Measurements from ENCODE around the gene PRSS37. TPM values are rescaled to one million over a fixed set of nuclear protein-coding genes. Genes with fewer than 3 reads are reported as not detected.

The PRSS37 gene
- total RNA-seq, 1 donor from 2014 or later, result not detected

DNA sequence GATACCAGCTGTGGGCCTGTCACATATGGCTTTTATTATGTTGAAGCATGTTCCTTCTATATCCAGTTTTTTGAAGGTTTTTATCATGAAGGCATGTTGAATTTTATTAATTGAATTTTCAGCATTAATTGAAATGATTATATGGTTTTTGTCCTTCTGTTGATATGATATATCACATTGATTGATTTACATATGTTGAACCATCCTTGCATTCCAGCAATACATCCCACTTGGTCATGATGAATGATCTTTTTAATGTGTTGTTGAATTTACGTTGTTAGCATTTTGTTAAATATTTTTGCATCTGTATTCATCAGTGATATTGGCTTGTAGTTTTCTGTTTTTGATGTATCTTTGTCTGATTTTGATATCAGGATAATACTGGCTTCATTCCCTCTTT lies 21.2 kb downstream of the PRSS37 start:
- H3K27ac Mint-ChIP-seq, result no peak overlapping the region
- Histone ChIP-seq H3K9ac (no peak overlapping the region), H4K20me1 (ENCODE audit: low read depth) (no peaks in the 10 kb centered on the region), H3K27me3 (no peaks in the 10 kb centered on the region), H3F3A (ENCODE audit: low read depth) (no peaks in the 10 kb centered on the region), H3K79me2 (ENCODE audit: low read depth) (no peaks in the 10 kb centered on the region), H3K36me3 (peaks cover 5% of the 10 kb centered on the region), H2AFZ (replicated peaks) (no peak overlapping the region), H3K9me3 (ENCODE audit: low read depth) (peaks cover 9% of the 10 kb centered on the region), H3K27ac (no peak overlapping the region), H3K4me3 (no peak overlapping the region), H3K4me1 (no peaks in the 10 kb centered on the region), H3K4me2 (no peak overlapping the region)
- peaks cover 35% of the 10 kb centered on the region for H3K9me3 Mint-ChIP-seq
- TF ChIP-seq EZH2 (IDR thresholded peaks at IDR 0.05) (no peak), EZH2phosphoT487 (IDR thresholded peaks at IDR 0.05) (no peak)
- TF ChIP-seq, protein P1, sequence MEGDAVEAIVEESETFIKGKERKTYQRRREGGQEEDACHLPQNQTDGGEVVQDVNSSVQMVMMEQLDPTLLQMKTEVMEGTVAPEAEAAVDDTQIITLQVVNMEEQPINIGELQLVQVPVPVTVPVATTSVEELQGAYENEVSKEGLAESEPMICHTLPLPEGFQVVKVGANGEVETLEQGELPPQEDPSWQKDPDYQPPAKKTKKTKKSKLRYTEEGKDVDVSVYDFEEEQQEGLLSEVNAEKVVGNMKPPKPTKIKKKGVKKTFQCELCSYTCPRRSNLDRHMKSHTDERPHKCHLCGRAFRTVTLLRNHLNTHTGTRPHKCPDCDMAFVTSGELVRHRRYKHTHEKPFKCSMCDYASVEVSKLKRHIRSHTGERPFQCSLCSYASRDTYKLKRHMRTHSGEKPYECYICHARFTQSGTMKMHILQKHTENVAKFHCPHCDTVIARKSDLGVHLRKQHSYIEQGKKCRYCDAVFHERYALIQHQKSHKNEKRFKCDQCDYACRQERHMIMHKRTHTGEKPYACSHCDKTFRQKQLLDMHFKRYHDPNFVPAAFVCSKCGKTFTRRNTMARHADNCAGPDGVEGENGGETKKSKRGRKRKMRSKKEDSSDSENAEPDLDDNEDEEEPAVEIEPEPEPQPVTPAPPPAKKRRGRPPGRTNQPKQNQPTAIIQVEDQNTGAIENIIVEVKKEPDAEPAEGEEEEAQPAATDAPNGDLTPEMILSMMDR (IDR thresholded peaks at IDR 0.05), result no peak
- H3K4me3 Mint-ChIP-seq, result no peak overlapping the region
- peaks cover 4% of the 10 kb centered on the region for H3K27me3 Mint-ChIP-seq (ENCODE audit: insufficient read depth, low read depth)
- DNase-seq (ENCODE audit: low spot score), result no peak
- no peaks in the 10 kb centered on the region for H3K36me3 Mint-ChIP-seq
- no peaks in the 10 kb centered on the region for H3K4me1 Mint-ChIP-seq

DNA sequence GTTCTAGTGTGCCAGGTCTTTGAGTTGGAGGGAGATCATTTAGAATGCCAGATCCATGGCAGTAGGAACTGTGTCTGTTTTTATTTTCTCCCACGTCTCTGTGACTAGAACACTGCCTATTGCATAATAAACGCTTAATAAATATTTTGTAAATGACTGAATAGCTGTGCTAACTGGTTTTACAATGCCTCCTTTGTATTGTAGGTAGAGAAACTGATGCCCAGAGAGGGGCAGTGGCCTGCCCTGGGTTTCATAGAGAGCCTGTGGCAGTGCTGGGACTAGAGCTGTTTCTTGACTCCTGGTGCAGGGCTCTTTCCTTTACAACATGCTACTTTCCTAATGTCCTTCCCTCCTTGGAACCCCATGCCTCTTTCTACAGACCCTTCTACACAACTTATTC lies 48.8 kb downstream of the PRSS37 start:
- no peak for DNase-seq (ENCODE audit: low spot score)

DNA sequence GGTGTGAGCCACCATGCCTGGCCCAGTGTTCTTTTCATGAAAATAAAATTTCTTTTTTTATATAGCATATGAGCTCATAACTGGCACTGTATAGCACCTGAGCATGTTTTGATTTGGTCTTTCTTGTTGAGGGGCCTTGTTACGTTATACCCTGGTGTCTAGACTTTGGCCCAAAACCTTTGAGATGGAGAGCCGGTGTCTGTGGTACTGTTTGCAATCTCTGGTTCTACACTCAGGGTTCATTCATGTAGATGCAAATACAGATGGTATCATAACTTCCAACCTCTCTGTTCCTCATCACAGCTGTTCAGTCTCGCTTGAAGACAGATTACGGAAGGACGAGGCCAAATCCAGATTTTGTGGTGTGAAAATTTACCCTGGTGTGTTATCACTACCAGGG lies 51.4 kb downstream of the PRSS37 start, which contains the start of gene TAS2R5:
Gene TAS2R5 (plus strand): TSS at position 301 of the 400 bp plus-strand sequence. CDS start 145 bp downstream, outside the sequence.
- H3K9ac ChIP-seq, result no peak within 1 kb of the TSS
- no peak within 1 kb of the TSS for H3K4me3 ChIP-seq
- no peaks in the 10 kb centered on the region for H3K27me3 ChIP-seq
- no peaks in the 10 kb centered on the region for H3K9me3 ChIP-seq (ENCODE audit: low read depth)
- Mint-ChIP-seq H3K27me3 (ENCODE audit: insufficient read depth, low read depth) (no peaks in the 10 kb centered on the region), H3K36me3 (peaks cover 4% of the 10 kb centered on the region), H3K27ac (no peak within 1 kb of the TSS), H3K9me3 (no peaks in the 10 kb centered on the region), H3K4me1 (no peaks in the 10 kb centered on the region), H3K4me3 (no peak within 1 kb of the TSS)
- H3K4me2 ChIP-seq, result no peak within 1 kb of the TSS
- no peak within 1 kb of the TSS for H2AFZ ChIP-seq (replicated peaks)
- H3F3A ChIP-seq (ENCODE audit: low read depth), result no peaks in the 10 kb centered on the region
- no peak within 1 kb of the TSS for H3K27ac ChIP-seq
- no peaks in the 10 kb centered on the region for H4K20me1 ChIP-seq (ENCODE audit: low read depth)
- TF ChIP-seq EZH2 (IDR thresholded peaks at IDR 0.05) (no peak), EZH2phosphoT487 (IDR thresholded peaks at IDR 0.05) (no peak)
- TF ChIP-seq, protein P1 (IDR thresholded peaks at IDR 0.05), result no peak
- no peaks in the 10 kb centered on the region for H3K36me3 ChIP-seq
- DNase-seq (ENCODE audit: low spot score), result no peak
- H3K79me2 ChIP-seq (ENCODE audit: low read depth), result no peaks in the 10 kb centered on the region
- no peaks in the 10 kb centered on the region for H3K4me1 ChIP-seq

More for the DNA sequence above, 48.8 kb downstream of the PRSS37 start:
- Mint-ChIP-seq H3K4me1 (no peaks in the 10 kb centered on the region), H3K36me3 (peaks cover 4% of the 10 kb centered on the region), H3K9me3 (no peaks in the 10 kb centered on the region), H3K27me3 (ENCODE audit: insufficient read depth, low read depth) (no peaks in the 10 kb centered on the region), H3K4me3 (no peak overlapping the region), H3K27ac (no peak overlapping the region)
- Histone ChIP-seq H4K20me1 (ENCODE audit: low read depth) (no peaks in the 10 kb centered on the region), H3K9ac (no peak overlapping the region), H3K27ac (no peak overlapping the region), H3K4me1 (no peaks in the 10 kb centered on the region), H3K36me3 (no peaks in the 10 kb centered on the region), H3K4me3 (no peak overlapping the region), H2AFZ (replicated peaks) (no peak overlapping the region), H3K27me3 (no peaks in the 10 kb centered on the region), H3K4me2 (no peak overlapping the region), H3F3A (ENCODE audit: low read depth) (no peaks in the 10 kb centered on the region), H3K9me3 (ENCODE audit: low read depth) (no peaks in the 10 kb centered on the region), H3K79me2 (ENCODE audit: low read depth) (no peaks in the 10 kb centered on the region)
- TF ChIP-seq, protein P1 (IDR thresholded peaks at IDR 0.05), result no peak
- TF ChIP-seq EZH2phosphoT487 (IDR thresholded peaks at IDR 0.05), result no peak
- TF ChIP-seq EZH2 (IDR thresholded peaks at IDR 0.05), result no peak

Measured in neural progenitor cell (in vitro differentiated cells).